Stimulated activated CD4-positive, alpha-beta T cell treated with anti-CD3 and anti-CD28 coated beads, Interleukin-2, amount 100 ng/mL, for 4 hours (primary cell): ENCODE data around the gene OR13H1.
"Not testable (repeated sequence)": the region's sequence is repeated elsewhere in the genome, so short reads cannot be mapped to it uniquely, and the experiment has no call there.

ENCODE experiments used
- DNase-seq: peaks from one replicate; pipeline ENCODE4 v3.0.0-alpha.2; 2020; ENCODE audit warnings: low read depth

The OR13H1 gene, protein sequence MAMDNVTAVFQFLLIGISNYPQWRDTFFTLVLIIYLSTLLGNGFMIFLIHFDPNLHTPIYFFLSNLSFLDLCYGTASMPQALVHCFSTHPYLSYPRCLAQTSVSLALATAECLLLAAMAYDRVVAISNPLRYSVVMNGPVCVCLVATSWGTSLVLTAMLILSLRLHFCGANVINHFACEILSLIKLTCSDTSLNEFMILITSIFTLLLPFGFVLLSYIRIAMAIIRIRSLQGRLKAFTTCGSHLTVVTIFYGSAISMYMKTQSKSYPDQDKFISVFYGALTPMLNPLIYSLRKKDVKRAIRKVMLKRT

GRCh38 chrX:131543774-131544173 lies at the start of gene OR13H1:
Gene OR13H1 (plus strand): TSS chrX:131544074. CDS start chrX:131544074, 0 bp downstream.
- DNase-seq, result no peak

DNA sequence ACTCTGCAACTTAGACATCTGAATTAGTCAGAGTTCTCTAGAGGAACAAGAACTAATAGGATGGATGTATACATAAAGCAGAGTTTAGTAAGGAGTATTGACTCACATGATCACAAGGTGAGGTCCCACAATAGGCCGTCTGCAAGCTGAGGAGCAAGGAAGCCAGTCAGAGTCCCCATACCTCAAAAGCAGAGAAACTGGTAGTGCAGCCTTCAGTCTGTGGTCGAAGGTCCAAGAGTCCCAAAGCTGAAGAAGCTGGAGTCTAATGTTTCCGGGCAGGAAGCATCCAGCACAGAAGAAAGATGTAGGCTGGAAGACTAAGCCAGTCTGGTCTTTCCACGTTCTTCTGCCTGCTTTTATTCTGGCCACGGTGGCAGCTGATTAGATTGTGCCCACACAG lies 42.3 kb upstream of the OR13H1 start:
- not testable (repeated sequence) for DNase-seq

- DNase-seq, result no peak
These were observed 30.5 kb upstream of the OR13H1 start for GRCh38 chrX:131513159-131513914.

- no peak for DNase-seq
These were observed 22.1 kb upstream of the OR13H1 start for GRCh38 chrX:131521824-131522223.

GRCh38 chrX:131544218-131544617 lies 344 bp downstream of the OR13H1 start:
- no peak for DNase-seq

- DNase-seq, result no peak
These were observed 5.1 kb downstream of the OR13H1 start for GRCh38 chrX:131549011-131549410.

DNA sequence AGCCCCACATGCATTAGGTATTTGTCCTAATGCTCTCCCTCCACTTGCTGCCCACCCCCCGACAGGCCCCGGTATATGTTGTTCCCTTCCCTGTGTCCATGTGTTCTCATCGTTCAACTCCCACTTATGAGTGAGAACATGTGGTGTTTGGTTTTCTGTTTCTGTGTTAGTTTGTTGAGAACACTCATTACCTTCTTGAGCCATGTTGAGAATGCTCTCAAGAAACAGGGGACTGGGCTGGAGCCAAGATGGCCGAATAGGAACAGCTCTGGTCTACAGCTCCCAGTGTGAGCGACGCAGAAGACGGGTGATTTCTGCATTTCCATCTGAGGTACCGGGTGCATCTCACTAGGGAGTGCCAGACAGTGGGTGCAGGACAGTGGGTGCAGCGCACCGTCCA lies 8.6 kb downstream of the OR13H1 start:
- DNase-seq, result not testable (repeated sequence)

GRCh38 chrX:131558562-131558961 lies 14.7 kb downstream of the OR13H1 start:
- no peak for DNase-seq

GRCh38 chrX:131564553-131565229 lies 20.8 kb downstream of the OR13H1 start:
- no peak for DNase-seq

- DNase-seq, result no peak
These were observed 22.0 kb downstream of the OR13H1 start for GRCh38 chrX:131565909-131566308.

GRCh38 chrX:131571348-131571747 lies 27.5 kb downstream of the OR13H1 start:
- DNase-seq, result no peak

- DNase-seq, result no peak
These were observed 28.6 kb downstream of the OR13H1 start for GRCh38 chrX:131572372-131573014.

DNA sequence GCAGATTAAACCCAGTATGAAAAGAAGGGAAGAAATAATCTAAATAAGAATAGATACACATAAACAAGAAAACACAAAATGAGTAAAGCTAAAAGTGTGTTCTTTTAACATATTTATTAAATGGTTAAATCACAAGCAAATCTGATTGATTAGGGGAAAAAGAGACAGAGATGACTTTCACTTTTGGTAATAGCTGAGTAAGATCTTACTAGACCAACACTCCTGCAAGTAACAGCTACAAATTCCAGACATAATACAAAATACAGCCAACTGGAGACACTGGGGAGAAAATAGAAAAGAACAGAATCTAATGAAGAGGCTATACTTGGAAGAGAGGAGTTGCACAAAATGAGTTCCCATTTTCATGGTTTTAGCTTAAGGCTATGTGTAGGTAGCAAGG lies 33.5 kb downstream of the OR13H1 start:
- no peak for DNase-seq

DNA sequence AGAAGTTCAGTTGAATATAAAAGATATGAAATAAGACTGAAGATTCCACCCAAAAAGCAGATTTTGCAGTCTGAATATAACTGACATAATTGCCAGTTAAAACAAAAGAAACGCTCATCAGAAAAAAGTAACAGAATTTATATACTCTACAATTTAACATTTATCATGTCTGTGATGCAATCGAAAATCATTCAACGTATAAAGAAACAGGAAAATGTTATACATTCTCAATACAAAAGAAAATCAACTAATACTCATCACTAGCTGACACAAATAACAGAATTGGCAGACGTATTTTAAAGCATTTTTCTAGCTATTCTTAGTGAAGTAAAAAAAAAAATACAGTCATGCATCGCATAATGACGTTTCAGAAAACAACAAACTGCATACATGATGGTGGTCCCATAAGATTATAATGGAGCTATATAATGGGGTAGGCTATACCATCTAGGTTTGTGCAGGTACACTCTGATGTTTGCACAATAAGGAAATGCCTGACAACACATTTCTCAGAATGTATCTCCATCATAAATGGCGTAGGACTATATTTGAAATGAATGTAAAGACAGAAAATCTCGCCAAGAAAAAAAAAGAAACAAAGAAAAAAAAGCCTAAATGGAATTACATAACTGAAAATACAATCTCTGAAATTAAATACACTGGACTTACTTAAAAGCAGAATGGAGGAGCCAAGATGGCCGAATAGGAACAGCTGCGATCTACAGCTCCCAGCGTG lies 34.3 kb downstream of the OR13H1 start:
- no peak for DNase-seq

DNA sequence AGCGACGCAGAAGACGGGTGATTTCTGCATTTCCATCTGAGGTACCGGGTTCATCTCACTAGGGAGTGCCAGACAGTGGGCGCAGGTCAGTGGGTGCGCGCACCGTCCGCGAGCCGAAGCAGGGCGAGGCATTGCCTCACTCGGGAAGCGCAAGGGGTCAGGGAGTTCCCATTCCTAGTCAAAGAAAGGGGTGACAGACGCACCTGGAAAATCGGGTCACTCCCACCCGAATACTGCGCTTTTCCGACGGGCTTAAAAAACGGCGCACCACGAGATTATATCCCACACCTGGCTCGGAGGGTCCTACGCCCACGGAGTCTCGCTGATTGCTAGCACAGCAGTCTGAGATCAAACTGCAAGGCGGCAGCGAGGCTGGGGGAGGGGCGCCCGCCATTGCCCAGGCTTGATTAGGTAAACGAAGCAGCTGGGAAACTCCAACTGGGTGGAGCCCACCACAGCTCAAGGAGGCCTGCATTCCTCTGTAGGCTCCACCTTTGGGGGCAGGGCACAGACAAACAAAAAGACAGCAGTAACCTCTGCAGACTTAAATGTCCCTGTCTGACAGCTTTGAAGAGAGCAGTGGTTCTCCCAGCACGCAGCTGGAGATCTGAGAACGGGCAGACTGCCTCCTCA lies 35.0 kb downstream of the OR13H1 start:
- not testable (repeated sequence) for DNase-seq

DNA sequence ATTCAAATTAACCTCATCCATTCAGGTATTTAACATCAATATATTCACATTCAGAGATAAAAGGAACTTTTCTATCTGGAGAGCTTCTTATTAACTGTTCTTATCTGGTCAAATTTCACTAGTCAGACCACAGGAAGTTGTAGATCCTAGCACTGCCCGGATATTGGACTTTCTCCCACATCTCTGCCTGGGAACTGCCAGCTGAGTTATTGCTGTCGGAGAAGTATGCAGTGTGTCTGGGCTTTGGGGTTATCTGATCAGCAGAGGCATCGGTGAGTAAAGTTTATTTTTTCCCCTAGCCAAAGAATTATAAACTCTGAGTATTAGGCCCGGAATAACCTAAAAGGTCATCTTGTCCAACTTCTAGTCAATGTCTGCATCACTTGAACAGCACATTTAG lies 45.1 kb downstream of the OR13H1 start:
- DNase-seq, result no peak
